HG03378 (cell line): ENCODE results near the gene VGF.

Experiments used
- ATAC-seq: cut with Tn5 transposase; IDR thresholded peaks from one replicate; pipeline ENCODE4 v1.9.1; 2021; ENCODE audit warnings: mild to moderate bottlenecking, moderate library complexity; ENCODE audit not compliant: unreplicated experiment

Gene VGF

DNA sequence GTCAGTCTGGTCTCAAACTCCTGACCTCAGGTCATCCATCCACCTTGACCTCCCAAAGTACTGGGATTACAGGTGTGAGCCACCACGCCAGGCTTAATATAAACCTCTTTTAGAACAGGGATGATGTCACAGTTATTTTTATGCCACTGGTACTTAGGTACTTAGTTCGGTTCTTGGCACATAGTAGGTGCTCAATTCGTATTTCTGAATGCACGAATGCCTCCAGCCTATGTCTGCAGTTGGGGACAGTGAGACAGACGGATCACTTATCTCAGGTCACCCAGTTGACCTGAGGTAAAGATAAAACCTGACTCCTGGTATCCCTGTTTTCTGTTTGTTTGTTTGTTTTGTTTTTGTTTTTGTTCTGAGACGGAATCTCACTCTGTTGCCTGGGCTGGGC, 20.8 kb upstream of the VGF start:
- ATAC-seq, result no peak

DNA sequence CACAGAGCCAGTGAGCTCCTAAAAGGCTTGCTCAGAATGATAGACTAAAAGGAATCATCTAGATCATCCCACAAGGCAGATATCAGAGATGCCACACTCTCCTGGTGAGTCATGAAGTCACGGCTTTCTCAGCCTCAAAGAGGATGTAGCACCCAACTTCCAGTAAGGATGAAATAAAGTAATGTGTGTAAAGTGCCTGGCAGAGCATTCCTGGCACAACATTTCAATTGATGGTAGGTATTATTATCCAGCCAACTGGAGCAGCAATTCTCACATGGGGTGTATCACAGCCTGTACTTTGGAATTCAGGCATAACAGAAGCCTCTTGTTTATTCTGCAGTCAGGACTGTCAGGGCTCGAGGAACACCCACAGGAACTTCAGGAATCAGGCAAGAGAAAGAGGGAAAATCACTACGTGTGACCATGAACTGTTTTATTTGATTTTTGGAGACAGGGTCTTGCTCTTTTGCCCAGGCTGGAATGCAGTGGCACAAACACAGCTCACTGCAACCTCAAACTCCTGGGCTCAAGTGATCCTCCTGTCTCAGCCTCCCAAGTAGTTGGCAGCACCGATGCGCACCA, 20.0 kb upstream of the VGF start:
- no peak for ATAC-seq

DNA sequence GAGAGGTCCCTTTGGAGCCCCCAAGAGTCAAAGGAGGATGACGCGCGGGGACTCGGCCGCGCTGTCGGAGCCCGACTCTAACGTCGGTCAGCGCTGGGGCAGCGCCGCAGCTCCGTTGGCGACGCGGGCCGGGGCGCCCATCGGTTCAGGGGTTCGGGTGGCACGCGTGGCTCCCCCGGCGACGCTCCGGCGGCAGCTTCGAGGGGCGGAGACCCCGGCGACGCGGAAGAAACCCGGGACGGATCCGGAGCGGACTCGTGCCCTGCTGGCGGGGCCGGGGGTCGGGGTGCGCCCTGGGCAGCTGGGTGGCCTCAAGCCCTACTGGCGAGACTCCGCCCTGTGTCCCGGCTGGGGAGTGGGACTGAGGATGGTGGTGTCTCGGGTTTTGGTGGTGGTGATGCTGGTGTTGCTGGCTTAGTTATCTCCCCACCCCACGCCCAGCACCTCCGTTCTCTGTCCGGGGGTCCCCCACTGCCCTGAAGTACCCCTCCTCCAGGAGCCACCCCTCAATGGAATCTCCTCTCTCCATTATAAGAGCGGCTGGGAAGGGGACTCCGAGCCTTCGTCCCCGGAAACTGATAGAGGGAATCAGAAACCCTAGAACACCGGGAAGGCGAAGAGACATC, 14.9 kb upstream of the VGF start, which contains the start of gene NAT16:
TSS of gene NAT16 (minus strand) at position 164 of the 626 bp plus-strand sequence. CDS start 5,486 bp downstream, outside the sequence.
- ATAC-seq, result no peak

DNA sequence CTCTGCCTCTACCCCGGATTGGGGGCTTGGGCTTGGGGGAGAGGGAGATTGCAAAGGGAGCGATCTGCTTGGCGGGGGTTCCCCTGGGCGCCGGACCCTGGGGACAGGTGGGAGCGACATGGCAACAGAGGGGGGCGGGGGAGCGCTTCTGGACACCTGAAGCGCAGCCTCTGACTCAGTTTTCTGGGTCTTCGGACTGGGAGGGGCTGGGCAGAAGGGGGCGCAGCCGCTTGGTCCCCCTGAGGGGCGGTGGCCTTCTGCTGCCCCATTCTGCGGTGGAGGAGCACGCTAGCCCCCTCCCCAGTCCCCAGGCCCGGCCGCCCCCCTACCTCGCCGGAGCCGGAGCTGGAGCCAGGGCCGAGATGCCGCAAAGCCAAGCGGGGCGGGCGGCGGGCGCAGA, 14.3 kb upstream of the VGF start:
- no peak for ATAC-seq

DNA sequence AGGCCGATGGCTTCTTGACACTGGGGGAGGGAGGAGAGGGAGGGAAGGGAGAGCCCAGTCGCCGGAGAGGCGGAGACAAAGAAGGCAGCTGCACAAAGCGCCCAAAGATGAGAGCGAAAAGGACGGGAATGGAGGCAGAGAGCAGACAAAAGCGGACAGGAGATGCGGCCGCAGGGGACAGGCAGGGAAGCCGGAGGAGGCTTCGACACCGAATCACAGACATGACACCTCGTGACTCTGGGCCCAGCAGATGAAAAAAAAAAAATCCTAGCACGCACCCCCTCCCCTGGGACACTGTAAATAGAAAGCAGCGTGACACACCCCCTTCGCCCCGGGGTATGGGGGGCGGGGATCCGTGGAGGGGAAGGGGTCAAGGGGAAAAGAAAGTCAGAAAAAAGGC, 13.7 kb upstream of the VGF start:
- no peak for ATAC-seq

DNA sequence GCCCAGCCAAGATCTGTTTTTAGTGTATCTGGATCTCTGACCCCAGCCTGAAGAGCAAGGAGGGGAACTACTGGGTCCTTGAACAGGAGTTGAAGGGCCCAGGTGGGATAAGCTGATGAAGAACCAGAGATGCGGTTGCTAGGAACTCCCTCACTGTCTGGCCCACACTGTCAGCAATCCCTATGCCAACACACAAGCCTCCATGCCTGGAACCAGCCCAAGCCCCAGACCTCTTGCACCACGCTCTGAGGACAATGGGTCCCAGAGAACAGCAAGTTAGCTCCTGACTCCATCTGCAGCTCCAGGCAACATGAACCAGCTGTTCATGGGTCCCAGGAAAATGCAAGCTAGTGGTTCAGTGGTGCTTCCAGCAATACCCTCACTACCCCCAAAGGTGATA, 12.3 kb upstream of the VGF start:
- ATAC-seq, result no peak

DNA sequence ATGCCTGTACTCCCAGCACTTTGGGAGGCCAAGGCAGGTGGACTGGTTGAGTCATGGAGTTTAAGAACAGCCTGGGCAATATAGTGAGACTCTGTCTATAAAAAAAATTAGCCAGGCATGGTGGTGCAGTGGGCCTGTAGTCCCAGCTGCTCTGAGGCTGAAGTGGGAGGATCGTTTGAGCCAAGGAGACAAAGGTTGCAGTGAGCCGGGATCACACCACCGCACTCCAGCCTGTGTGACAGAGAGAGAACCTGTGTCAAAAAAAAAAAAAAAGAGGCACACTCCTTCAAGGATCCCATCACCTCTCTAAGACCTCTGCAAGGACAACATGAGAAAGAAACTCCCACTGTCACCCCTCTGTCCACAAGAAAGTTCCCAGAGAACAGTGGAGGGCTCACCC, 10.3 kb upstream of the VGF start:
- no peak for ATAC-seq

DNA sequence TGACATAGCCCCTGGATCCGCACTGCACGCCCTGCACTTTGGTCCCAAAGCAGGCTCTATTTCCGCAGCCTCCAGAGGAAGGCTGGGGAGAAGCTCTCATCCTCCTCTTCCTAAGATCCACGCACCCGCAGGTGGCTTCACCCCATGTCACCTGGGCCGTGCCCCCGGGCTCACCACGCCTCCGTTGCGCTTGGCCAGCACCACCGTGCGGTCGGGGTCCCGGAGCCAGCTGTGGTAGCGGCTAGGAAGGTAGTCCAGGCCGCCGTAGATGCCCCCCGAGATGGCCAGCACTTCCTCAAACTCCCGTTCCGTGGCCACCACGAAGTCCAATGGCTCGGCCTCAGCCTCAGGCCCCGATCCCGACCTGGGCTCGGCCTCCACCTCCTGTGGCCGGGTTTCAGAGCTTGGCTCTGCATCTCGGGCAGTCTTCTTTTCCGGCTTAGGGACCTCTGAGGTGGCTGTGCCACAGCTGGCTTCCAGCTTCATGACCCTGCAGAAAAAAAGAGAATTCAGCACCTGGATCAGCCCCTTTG, 9.0 kb upstream of the VGF start:
- no peak for ATAC-seq

DNA sequence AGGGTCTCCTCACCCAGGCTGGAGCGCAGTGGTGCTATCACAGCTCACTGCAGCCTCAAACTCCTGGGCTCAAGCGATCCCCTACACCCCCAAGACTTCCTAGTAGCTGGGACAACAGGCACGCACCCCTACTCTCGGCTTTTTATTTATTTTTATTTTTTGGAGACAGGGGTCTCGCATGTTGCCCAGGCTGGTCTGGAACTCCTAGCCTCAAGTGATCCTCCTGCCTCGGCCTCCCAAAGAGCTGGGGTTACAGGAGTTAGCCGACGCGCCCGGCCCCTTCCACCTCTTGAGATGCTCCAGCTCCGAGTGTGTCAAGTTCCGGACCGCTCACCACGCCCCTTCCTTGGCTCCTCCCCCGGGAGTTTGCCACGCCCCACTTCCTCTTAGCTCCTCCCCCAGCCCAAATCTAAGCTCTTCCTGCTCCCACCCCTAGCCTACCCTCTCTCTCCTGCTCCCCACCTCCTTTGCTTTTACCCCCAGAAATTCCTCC, 8.4 kb upstream of the VGF start:
- ATAC-seq, result no peak

DNA sequence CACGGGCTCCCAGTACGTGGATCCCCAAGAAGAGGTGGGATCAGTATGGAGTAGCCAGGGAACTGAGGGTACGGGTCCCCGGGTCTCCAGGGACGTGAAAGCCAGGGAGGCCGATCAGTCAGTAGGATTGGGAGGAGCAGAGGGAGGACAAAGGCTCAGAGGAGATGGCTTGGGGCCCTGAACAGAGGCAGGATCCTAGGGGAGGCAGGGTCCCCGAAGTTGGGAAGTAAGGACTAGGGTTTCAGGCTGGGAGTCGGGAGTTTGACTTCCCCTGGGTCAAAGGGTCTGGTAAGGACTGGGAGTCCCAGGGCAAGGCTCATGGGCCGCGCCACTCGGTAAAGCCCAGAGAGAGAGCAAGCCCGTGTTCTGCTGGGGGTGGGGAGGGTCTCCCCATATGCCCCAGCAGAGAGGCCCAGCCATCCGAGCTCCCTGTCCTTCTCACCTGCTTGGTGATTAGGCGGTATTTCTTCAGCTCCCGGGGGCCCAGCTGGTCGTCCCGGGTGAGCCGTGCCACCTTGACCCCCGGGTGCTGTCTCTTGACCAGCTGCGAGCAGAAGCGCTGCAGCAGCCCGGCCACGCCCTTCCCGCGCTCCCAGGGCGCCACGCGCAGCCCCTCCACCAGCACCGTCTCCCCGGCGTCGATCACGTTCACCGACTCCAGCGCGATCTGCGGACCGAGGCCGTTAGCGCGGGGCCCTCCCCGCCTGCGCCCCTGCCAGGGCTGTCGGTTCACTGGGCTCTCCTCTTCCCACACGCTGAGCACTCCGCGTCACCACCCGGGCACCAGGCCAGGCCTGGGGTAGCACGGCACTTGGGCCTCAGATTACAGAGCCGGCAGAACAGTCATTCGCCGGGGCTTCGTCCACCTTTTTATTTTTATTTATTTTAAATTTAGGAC, 7.7 kb upstream of the VGF start:
- no peak for ATAC-seq

DNA sequence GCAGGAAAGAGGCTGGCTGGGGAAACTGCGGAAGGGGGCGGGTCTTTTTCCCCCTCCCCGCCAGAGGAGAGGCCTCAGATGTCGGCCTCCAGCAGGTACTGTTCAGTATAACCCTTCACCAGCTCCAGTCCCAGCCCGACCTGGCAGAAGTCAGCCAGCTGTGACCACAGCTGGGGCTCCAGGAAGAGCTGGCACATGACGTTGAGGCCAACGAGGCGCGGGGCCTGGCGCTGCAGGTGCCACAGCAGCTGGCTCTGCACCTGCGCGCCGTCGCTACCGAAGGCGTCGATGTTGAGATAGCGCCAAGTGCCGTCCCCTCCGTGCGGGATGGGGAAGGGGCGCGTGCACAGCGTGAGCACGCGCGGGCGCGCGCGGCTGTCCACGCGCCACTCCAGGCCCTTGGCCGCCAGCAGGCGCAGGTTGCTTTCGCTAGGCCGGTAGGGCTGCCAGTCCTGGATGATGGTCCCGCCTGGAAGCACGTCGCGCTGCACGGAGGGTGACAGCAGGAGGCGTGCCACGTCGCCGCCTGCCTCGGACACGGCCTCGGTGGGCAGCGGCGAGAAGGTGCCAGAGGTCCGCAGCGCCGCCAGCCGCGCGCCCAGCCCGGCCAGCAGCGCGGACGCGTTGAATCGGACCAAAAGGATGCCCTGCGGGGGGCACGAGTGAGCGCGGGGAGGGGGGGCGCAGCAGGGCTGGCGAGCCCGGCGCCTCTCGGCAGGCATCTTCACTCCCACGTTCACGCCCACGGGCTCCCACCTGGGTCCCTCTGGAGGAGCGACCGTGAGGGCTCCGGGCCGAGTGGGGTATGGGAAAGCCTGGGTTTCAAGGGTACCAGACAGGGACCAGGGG, 6.9 kb upstream of the VGF start:
- no peak for ATAC-seq

DNA sequence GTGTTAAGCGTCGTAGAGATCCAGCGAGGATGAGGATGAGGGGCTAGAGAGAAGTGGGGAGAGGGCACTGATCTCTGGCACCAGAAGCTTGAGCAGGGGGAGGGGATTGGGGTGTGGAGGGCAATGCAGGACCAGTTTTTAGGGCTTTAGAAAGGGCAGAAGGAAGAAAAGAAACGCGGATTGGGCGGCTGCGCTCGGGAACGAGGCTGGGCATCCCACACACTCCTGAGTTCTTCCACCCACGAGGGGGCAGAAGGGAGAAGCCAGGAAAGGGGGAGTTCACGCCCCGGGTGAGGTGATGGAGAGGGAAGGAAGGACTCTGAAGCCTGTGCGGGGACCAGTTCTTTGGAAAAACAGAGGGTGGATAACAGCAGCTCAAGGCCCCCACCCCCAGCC, 6.1 kb upstream of the VGF start:
- no peak for ATAC-seq

DNA sequence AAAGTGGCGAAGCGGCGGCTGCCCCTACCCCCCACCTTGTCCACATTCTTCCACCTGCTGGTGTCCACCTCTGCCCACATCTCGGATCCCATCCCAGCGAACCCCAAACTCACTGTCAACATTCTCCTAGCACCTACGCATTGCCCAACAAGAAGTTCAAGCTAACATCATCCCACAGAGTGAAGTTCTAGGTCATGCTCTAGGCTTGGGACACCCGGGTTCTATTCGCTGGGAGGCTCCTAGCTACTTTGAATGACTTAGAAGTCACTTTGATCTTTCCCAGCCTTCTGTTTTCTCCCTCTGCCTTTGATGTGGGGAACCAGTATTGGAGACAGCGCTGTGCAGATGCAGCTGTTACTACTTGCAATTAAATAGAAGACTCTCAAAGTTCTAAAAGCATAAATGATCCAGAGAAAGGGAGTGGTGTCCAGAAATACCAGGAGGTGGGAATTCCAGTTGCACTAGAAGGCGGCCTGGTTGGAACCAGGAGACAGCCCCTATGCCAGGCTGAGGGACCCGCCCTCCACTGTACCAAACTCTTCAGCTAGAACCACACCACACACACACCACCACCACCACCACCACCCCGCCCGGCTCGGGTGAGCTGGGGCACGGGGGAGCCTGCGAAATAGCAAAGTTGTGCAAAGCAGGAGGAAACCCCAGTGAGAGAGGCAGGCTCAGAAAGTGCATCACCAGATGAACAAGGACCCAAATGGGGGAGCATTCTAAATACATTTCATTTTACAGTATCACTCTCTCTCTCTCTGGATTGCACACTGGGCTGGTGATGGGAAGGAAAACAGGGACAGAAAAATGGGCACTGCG, 5.5 kb upstream of the VGF start:
- no peak for ATAC-seq

DNA sequence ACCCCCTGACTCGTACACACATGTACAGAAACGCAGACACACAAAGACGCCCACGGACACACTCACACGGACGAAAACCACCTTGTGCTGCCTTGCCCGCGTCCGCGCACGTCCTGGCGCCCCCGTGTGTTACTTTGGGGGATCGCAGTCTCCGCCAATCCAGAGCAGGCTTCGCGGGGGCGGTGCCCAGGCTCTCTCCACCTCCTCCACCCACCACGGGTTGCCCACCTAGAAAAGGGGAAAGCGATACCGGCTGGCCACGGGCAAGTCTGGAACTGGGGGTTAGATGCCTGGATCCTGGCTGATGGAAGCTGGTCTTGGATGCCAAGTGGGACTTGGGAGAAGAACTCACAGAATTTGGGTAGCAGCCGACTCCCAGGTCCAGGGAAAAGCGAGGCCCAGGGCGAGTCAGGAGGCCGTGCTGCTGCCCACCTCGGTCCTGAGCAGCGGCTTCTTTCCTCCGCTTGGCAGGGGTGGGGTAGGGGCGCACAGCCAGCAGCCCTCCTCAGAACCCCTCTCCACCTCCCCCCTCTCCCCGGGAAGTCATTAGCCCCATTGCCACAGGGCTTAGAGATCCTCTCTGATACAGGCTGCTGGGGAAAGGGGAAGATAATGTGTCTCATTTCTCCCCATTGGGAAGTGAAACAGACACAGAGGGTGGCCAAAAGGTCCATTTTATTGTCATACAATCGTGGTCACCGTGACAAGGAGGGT, 4.6 kb upstream of the VGF start:
- no peak for ATAC-seq

DNA sequence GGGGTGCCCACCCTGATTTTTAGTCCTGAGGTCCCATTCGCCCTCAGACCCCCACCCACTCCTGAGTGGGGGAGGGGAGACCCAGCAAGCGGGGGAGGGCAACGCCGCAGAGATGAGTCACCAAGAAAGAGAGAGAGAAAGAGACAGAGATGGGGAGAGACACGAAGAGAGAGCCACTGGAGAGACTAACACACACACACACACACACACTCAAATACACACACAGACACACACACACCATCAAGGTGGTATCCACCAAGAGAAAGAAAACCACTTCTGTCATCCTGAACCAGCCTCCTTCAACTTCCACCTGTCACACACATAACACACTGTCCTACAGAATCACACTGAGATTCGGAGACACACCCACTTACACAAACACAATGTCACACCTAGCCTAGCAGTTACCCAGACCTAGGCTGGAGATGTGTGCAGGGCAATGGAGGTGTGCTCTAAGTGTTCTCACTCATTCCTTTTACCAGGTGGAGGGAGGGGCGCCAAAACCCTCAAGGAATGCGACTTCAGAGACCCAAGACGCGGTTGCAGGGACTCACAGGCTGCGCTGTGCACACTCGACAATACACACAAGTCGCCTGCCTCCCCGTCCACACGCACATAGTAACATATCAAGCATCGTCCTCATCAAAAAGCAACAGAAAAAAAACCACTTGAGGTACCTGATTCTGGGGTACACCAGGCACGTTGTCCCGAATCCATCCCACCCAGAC, 3.9 kb upstream of the VGF start:
- no peak for ATAC-seq

DNA sequence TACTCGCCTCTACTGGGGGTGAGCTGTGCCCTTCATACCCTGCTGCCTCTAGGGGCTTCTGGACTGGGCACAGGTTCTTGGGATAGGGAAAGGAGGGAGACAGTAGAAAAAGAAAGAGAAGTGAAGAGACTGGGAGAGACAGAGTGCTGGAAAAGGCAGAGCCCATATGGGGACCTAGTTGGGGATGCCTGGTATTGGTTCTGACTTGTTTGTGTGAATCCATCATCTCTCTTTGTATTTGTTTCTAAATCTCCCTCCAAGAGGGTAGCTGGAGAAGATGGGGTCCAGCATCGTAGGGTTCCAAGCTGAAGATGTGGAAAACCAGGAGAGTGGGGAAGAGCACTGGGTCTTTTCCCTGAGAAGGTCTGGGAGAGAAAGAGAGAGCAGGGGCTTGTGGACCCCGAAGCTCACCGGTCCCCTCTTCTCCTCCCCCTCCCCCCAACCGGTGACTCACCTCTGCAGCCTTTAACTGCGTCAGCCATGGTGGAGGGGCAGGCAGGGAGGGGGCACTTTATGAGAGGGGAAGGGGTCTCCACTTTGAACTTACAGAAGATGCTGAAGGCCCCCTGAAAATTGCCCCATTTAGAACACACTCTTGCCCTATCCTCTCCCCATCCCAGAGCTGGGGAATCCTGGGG, 3.2 kb upstream of the VGF start:
- no peak for ATAC-seq

DNA sequence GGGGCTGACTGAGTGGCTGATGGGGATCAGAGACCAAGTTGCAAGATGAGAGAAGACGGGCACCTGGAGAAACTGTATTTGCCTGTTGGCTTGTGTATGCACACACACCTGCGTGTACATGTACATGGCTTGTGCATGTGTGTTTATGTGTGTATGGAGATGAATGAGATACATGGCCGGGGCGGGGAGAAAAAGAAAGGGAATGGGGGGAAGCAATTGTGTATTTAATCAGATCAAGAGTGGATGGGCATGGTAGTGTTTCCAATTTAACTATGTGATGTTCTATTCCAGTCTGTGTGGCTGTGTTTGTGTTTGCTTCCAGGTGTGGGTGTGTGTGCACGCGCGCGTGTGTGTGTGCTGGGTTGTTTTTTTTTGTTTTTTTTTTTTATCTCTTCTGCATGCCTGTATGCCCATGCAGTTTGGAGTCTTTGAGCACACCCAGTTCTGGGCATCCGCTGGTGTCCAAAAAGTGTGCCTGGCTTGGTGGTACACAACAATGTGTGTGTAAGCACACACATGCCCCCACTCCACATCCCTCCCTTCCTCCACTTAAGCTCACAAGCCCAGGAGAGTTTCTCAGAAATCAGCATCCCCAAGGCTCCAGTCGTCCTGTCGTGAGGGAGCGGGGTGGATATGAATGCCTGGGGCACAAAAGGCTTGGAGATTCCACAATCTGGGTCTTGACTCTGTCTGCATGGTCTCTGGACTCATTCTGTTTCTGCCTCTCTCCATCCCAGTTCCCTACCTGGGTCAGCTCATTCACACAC, 2.5 kb upstream of the VGF start:
- ATAC-seq, result no peak
